Prostate gland (tissue), 2 donors: ENCODE data around the gene ANXA6. TPM values are rescaled to one million over a fixed set of nuclear protein-coding genes. Genes with fewer than 3 reads are reported as not detected.
A peak's percentile ranks its signal among the peaks of the same experiment; 100 is the strongest.

Experiments
- DNase-seq: peaks from one replicate; pipeline ENCODE4 v3.0.0-alpha.2; 2019; ENCODE audit warnings: low spot score
- H3K27ac ChIP-seq, 2 donors: fragments of 200-600 bp; sonication (generic); 2 replicates each; pipeline ENCODE4 v1.5.1; 2017 to 2019
- H3K27me3 ChIP-seq: fragments of 200-600 bp; sonication (generic); replicated peaks from 2 replicates; pipeline ENCODE4 v1.5.1; 2019; ENCODE audit not compliant: insufficient read depth
- H3K36me3 ChIP-seq, 2 donors: fragments of 200-600 bp; sonication (generic); 1 replicate in 1 of 2; 2 replicates in 1 of 2; pipeline versions ENCODE4 v1.5.1 to v1.8.1; 2017 to 2019
- H3K4me1 ChIP-seq: fragments of 200-600 bp; sonication (generic); replicated peaks from 2 replicates; pipeline ENCODE4 v1.5.1; 2019
- H3K4me3 ChIP-seq, 2 donors: fragments of 200-600 bp; sonication (generic); 2 replicates each; pipeline ENCODE4 v1.5.1; 2017 to 2019
- H3K9me3 ChIP-seq: fragments of 200-600 bp; sonication (generic); 2 replicates; pipeline ENCODE4 v1.5.1; 2017
- POLR2A ChIP-seq: fragments of 450-650 bp; IDR thresholded peaks from one replicate; pipeline ENCODE4 v1.6.1; 2016; ENCODE audit warnings: antibody characterized with exemption, mild to moderate bottlenecking
- POLR2AphosphoS5 ChIP-seq: sonication (generic); formaldehyde crosslinking; IDR thresholded peaks from one replicate; pipeline ENCODE4 v1.6.1; 2017; ENCODE audit warnings: antibody characterized with exemption
- WGBS: methylation state at CpG from one replicate; pipeline ENCODE4 v1.1.5; 2018; 5-methylcytosine and 5-hydroxymethylcytosine counted together
- intact Hi-C: fragments of 100-400 bp; cut with DNase I; formaldehyde crosslinking; loops from one replicate; pipeline ENCODE4 v1.14.2; 2022
- total RNA-seq, 2 donors: library from RNA; depleted of rRNA; stranded (reverse); fragments of >200 nt; gene quantifications; one replicate each; pipeline ENCODE4 v1.1.0, GENCODE V29; 2016
- TF ChIP-seq, protein P1 (sequence below), 4 experiments: fragments of 200-600 bp in 2 of 4; fragments of 450-650 bp in 2 of 4; sonication (generic) in 2 of 4; IDR thresholded peaks; 1 replicate in 3 of 4; 2 replicates in 1 of 4; pipeline ENCODE4 v1.5.1; 2016 to 2019; ENCODE audit warnings: antibody characterized with exemption in 4 of 4, mild to moderate bottlenecking in 2 of 4, moderate library complexity in 2 of 4

Gene ANXA6
- total RNA-seq, 2 donors from 2014 or later, result 85.7 to 184 TPM

GRCh38 chr5:151155775-151156506, 1.6 kb downstream of the ANXA6 start:
- intact Hi-C loops, result loop anchor here (5.0 kb wide), 1 partner anchor 154 kb away; no protein-coding TSS in a partner anchor
- H3K9me3 ChIP-seq, result no peaks in the 10 kb centered on the region
- no peak for DNase-seq
- TF ChIP-seq POLR2AphosphoS5 (no peak), POLR2A (no peak)
- TF ChIP-seq, protein P1, sequence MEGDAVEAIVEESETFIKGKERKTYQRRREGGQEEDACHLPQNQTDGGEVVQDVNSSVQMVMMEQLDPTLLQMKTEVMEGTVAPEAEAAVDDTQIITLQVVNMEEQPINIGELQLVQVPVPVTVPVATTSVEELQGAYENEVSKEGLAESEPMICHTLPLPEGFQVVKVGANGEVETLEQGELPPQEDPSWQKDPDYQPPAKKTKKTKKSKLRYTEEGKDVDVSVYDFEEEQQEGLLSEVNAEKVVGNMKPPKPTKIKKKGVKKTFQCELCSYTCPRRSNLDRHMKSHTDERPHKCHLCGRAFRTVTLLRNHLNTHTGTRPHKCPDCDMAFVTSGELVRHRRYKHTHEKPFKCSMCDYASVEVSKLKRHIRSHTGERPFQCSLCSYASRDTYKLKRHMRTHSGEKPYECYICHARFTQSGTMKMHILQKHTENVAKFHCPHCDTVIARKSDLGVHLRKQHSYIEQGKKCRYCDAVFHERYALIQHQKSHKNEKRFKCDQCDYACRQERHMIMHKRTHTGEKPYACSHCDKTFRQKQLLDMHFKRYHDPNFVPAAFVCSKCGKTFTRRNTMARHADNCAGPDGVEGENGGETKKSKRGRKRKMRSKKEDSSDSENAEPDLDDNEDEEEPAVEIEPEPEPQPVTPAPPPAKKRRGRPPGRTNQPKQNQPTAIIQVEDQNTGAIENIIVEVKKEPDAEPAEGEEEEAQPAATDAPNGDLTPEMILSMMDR (IDR thresholded peaks at IDR 0.05), result no peak
- no peaks in the 10 kb centered on the region for H3K27me3 ChIP-seq
- H3K4me1 ChIP-seq, result peaks cover 2% of the 10 kb centered on the region
- H3K36me3 ChIP-seq, result no peaks in the 10 kb centered on the region
- peak overlapping the region; percentile 57 to 63 for H3K4me3 ChIP-seq
- 36% methylated on average over 9 of the region's 9 CpGs for WGBS
- H3K27ac ChIP-seq, result peak overlapping the region; percentile 78 to 82

DNA sequence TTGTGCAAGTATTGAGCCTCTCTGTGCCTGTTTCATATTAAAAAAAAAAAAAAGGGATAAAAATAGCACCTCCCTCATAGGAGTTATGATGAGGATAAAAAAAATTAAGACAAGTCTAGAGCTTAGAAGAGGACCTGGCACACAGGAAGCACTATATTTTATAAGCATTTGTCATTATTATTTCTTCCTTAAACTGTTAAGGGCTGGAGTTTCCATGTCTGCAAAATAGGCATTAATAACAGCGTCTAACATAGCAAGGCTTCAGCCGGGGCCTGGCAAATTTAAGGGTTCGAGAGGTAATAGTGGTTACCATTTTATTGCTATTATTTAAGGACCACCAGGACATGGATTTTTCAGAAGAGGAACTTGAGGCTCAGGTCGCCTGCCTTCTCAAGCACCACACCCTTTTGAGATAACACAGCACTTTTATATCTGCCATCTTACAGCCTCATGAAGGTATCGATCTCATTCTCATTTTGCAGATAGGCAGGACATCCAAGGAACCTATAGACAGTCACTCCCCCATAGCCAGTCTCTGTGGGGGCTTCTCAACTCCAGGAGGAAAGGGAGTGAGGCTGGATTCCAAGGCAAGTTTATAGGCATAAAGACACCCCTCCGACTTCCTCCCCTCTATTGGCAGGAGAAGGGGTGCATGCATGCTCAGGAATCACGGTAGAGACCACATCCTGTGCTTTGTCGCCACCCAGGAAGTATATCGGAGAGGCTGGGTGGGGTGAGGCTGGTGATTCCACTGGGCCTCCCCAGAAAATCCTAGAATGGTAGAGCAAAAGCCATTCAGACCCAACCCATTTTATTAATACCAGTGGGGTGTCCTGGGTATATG, 2.4 kb downstream of the ANXA6 start:
- TF ChIP-seq POLR2AphosphoS5 (no peak), POLR2A (no peak)
- TF ChIP-seq, protein P1 (IDR thresholded peaks at IDR 0.05), result no peak
- intact Hi-C loops, result loop anchor here (5.0 kb wide), 1 partner anchor 153 kb away; no protein-coding TSS in a partner anchor
- H3K4me1 ChIP-seq, result peaks cover 5% of the 10 kb centered on the region
- no peaks in the 10 kb centered on the region for H3K9me3 ChIP-seq
- H3K4me3 ChIP-seq, result peak overlapping the region; percentile 57 to 63
- H3K36me3 ChIP-seq, result no peaks in the 10 kb centered on the region
- peak overlapping the region; percentile 78 to 82 for H3K27ac ChIP-seq
- no peaks in the 10 kb centered on the region for H3K27me3 ChIP-seq
- DNase-seq, result no peak
- 48% methylated on average over 9 of the region's 9 CpGs for WGBS

DNA sequence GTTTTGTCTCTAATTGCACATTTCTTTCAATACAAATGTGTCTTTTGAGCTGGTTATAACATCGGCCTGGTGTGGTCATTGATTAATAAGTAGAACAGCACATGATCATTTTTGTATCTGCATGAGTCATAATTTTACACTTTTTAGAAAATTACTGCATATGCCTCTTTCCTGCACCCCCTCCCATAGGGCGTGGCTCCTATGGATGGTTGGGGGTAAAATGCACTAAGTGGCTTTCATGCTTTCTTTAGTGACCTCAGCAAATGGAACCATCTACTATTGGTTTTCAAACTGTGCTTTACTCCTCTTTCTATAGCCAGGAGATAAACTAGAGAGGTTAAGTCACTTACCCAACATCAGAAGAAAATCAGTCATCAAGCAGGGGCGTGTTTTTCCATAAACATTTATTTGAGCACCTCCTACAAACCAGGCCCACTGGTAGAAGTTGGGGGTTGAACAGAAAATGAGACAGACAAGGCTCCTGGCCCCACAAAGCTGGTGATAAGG, 3.8 kb downstream of the ANXA6 start:
- H3K36me3 ChIP-seq, result no peaks in the 10 kb centered on the region
- H3K27me3 ChIP-seq, result no peaks in the 10 kb centered on the region
- intact Hi-C loops, result no loop called here
- peaks cover 5% of the 10 kb centered on the region for H3K4me1 ChIP-seq
- TF ChIP-seq POLR2AphosphoS5, result no peak
- no peak overlapping the region for H3K4me3 ChIP-seq
- DNase-seq, result no peak
- no peak overlapping the region for H3K27ac ChIP-seq
- WGBS, result 79% methylated on average over 3 of the region's 3 CpGs
- no peaks in the 10 kb centered on the region for H3K9me3 ChIP-seq

DNA sequence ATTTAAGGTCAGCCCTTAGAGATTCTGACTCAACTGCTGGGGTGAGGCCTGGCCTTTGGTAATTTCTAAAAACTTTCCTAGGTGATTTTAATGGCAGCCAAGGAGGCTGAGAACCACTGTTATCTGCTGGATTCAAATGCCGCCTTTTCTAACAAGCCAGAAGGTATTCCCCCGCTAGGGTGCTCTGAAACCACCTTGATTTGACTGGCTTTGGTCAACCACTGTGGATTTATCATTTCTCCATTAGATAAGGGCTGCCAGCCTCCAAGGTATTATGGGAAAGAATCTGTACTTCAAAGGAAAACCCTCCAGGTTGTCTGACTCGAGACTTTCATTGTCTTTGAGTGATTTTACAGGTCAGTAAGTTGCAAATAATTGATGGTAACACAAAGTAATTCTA, 4.3 kb downstream of the ANXA6 start:
- intact Hi-C loops, result no loop called here
- WGBS, result 79% methylated on average over 3 of the region's 3 CpGs
- H3K27me3 ChIP-seq, result no peaks in the 10 kb centered on the region
- no peak for DNase-seq
- peaks cover 5% of the 10 kb centered on the region for H3K4me1 ChIP-seq
- H3K4me3 ChIP-seq, result no peak overlapping the region
- no peak for TF ChIP-seq POLR2A
- TF ChIP-seq, protein P1 (IDR thresholded peaks at IDR 0.05), result no peak
- no peak for TF ChIP-seq POLR2AphosphoS5
- no peak overlapping the region for H3K27ac ChIP-seq
- H3K36me3 ChIP-seq, result no peaks in the 10 kb centered on the region
- no peaks in the 10 kb centered on the region for H3K9me3 ChIP-seq

DNA sequence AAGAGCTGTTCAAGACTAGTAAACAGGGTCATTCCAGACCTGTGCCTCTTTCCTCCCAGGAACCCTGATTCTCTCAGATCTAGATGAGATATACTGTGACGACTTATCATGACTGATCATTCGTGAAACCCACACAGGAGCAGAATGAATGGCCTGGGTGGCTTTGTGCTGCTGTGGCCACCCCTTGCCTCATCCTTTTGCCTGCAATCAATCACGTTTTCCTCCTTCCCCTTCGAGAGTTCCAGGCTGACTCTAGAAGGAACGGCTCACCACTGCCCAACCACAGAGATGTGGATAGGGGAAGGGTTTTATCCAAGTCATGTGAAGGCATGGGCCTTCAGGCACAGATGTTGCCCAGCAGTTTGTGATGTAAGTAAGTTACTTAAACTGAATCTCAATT, 5.8 kb downstream of the ANXA6 start:
- TF ChIP-seq, protein P1 (IDR thresholded peaks at IDR 0.05), result no peak
- TF ChIP-seq POLR2AphosphoS5 (no peak), POLR2A (no peak)
- Histone ChIP-seq H3K9me3 (no peaks in the 10 kb centered on the region), H3K36me3 (no peaks in the 10 kb centered on the region), H3K27me3 (no peaks in the 10 kb centered on the region), H3K4me3 (no peak overlapping the region), H3K27ac (peak overlapping the region; percentile 64), H3K4me1 (peaks cover 5% of the 10 kb centered on the region)
- DNase-seq, result no peak
- WGBS, result 82% methylated on average over 5 of the region's 5 CpGs
- intact Hi-C loops, result no loop called here
